ENCODE data around the gene MARCHF3.

GRCh38 chr5:126847826-126848251 is 182.5 kb downstream of the MARCHF3 start:
- TF ChIP-seq CTCF (conservative IDR thresholded peaks at IDR 0.05; ENCODE audit: low read depth, low read length), result no peak
- TF ChIP-seq EZH2 (IDR thresholded peaks at IDR 0.05; ENCODE audit: borderline replicate concordance, low read depth, low read length, poor library complexity, severe bottlenecking), result no peak

Data from A673 (cell line).